ENCODE measurements around the gene SLF2. TPM values are rescaled to one million over a fixed set of nuclear protein-coding genes. Genes with fewer than 3 reads are reported as not detected.

Gene SLF2
- total and polyA plus RNA-seq, 9 donors, result 19.6 to 81.9 (median 40.3) TPM

DNA sequence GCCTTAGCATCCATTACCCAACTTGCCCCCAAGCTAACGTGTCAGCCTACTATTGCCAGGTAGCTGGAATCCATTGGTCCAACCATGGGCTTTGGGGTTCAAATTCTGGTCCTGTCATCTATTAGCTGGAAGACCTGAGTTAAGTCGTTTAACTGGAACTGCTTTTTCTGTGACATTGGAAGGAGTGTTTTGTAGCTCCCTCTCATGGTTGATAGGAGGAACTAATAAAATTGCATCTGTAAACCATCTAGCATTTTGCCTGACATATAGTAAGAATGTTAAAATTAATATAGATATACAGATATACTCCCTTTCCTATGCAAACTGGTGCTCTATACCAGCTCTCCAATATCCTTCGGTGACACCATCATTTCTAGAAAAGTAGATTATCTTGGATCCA, 23.8 kb upstream of the SLF2 start:
- no peaks in the 10 kb centered on the region for H3K36me3 ChIP-seq
- TF ChIP-seq POLR2A (IDR thresholded peaks at IDR 0.05) (no peak), EP300 (IDR thresholded peaks at IDR 0.05) (no peak)
- TF ChIP-seq, protein P1, sequence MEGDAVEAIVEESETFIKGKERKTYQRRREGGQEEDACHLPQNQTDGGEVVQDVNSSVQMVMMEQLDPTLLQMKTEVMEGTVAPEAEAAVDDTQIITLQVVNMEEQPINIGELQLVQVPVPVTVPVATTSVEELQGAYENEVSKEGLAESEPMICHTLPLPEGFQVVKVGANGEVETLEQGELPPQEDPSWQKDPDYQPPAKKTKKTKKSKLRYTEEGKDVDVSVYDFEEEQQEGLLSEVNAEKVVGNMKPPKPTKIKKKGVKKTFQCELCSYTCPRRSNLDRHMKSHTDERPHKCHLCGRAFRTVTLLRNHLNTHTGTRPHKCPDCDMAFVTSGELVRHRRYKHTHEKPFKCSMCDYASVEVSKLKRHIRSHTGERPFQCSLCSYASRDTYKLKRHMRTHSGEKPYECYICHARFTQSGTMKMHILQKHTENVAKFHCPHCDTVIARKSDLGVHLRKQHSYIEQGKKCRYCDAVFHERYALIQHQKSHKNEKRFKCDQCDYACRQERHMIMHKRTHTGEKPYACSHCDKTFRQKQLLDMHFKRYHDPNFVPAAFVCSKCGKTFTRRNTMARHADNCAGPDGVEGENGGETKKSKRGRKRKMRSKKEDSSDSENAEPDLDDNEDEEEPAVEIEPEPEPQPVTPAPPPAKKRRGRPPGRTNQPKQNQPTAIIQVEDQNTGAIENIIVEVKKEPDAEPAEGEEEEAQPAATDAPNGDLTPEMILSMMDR (IDR thresholded peaks at IDR 0.05), result no peak
- intact Hi-C loops (cut with DNase I), result loop anchor here in 1 of 4 donors (10.0 kb wide), 1 partner anchor 76 kb away; the partner anchor contains the start of gene SEMA4G
- no peak for DNase-seq
- peaks cover 2% of the 10 kb centered on the region for H3K4me1 ChIP-seq (ENCODE audit: insufficient read depth)
- no peak overlapping the region for H3K4me3 ChIP-seq
- H3K27ac ChIP-seq, result no peak overlapping the region
- no peaks in the 10 kb centered on the region for H3K27me3 ChIP-seq
- WGBS, 3 donors, result 51 to 71% (median 67%) methylated on average over 3 of the region's 3 CpGs
- no peaks in the 10 kb centered on the region for H3K9me3 ChIP-seq

DNA sequence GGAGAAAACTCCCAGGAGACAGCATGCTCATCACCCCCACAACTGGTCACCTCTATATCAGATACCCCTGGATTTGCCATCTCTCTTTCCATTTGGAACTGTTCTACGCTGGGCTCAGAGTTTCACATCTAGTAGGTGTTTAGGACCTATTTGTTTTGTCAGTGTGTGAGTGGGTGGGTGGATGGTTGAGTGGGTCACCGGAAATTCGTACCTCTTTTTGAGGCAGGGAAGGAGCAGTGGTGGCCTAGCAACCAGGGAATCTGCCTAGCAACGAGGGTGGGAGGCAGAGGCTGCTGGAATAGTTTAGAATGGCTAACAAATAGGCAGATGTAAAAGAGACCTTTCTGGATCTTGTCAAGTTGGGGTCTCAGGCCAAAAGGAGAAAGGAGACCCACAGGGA, 23.2 kb upstream of the SLF2 start:
- H3K27me3 ChIP-seq, result no peaks in the 10 kb centered on the region
- H3K9me3 ChIP-seq, result no peaks in the 10 kb centered on the region
- 65 to 76% (median 68%) methylated on average over 4 of the region's 4 CpGs for WGBS, 3 donors
- no peak for TF ChIP-seq POLR2A (IDR thresholded peaks at IDR 0.05)
- TF ChIP-seq, protein P1 (IDR thresholded peaks at IDR 0.05), result no peak
- TF ChIP-seq EP300 (IDR thresholded peaks at IDR 0.05), result no peak
- H3K4me3 ChIP-seq, result no peak overlapping the region
- no peak for DNase-seq
- intact Hi-C loops (cut with DNase I), result loop anchor here in 1 of 4 donors (10.0 kb wide), 1 partner anchor 75 kb away; the partner anchor contains the start of gene SEMA4G
- H3K36me3 ChIP-seq, result no peaks in the 10 kb centered on the region
- H3K27ac ChIP-seq, result no peak overlapping the region
- peaks cover 2% of the 10 kb centered on the region for H3K4me1 ChIP-seq (ENCODE audit: insufficient read depth)

DNA sequence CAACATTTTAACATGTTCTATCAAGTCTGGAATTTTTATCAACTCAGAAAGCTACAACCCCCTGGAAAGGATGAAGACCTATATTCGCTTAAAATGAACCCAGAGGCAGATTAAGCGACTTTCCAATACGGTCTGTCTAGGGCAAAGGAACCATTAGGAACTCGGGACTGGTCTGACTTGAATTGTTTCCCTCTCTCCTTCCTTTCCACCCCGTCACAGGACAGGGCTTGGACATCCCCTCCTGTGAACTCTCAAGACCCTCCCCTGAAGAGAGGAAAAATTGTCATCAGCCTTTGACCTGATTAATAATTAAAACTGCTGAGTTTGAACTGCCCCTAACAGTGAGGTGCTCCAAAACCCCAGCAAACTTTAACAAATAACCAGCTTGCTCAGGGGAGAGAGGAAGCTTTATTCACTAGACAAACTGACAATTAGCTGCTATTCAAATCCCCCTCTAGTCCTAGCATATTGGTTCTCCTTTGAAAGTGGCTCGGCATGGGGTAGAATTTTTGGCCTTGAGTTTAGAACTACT, 22.6 kb upstream of the SLF2 start:
- intact Hi-C loops (cut with DNase I), result no loop called here
- peaks cover 2% of the 10 kb centered on the region for H3K4me1 ChIP-seq (ENCODE audit: insufficient read depth)
- no peaks in the 10 kb centered on the region for H3K9me3 ChIP-seq
- DNase-seq, result no peak
- WGBS, 3 donors, result 74 to 86% (median 85%) methylated on average over 6 of the region's 6 CpGs
- no peaks in the 10 kb centered on the region for H3K36me3 ChIP-seq
- H3K27me3 ChIP-seq, result no peaks in the 10 kb centered on the region
- H3K27ac ChIP-seq, result no peak overlapping the region
- no peak overlapping the region for H3K4me3 ChIP-seq
- TF ChIP-seq EP300 (IDR thresholded peaks at IDR 0.05) (no peak), POLR2A (IDR thresholded peaks at IDR 0.05) (no peak)
- TF ChIP-seq, protein P1 (IDR thresholded peaks at IDR 0.05), result no peak

DNA sequence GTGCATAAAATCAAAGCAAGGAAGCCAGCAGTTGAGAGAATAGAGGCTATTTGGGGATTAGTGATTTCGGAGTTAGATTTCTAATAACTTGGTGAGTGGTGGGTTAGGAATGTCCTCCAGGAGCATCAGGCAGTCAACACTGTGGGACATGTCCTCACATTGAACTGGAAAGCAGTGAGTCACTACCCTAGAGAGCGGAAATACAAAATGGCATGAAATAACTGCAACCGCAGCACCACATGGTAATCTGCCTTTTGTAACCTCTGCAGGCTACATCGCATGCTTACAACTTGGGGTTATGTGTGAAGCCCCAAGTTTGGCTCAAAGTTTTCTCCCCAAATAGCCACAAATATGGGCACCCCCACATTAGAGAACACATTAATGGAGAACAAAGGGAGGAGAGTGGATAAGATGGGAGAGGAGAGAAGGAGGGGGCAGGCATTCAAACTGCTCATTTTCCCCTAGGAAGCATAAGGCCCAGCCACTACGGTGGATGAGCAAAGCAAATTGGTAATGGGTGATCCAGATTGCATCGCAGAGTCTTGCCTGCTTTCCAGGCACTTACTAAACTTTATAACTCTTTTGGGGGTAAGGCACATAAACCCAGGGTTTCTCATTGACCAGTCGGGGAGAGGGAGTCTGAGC, 22.0 kb upstream of the SLF2 start:
- H3K4me3 ChIP-seq, result no peak overlapping the region
- peaks cover 2% of the 10 kb centered on the region for H3K4me1 ChIP-seq (ENCODE audit: insufficient read depth)
- 82 to 89% (median 87%) methylated on average over 7 of the region's 7 CpGs for WGBS, 3 donors
- no peaks in the 10 kb centered on the region for H3K27me3 ChIP-seq
- intact Hi-C loops (cut with DNase I), result no loop called here
- H3K27ac ChIP-seq, result no peak overlapping the region
- TF ChIP-seq, protein P1 (IDR thresholded peaks at IDR 0.05), result no peak
- TF ChIP-seq EP300 (IDR thresholded peaks at IDR 0.05) (no peak), POLR2A (IDR thresholded peaks at IDR 0.05) (no peak)
- H3K9me3 ChIP-seq, result no peaks in the 10 kb centered on the region
- no peaks in the 10 kb centered on the region for H3K36me3 ChIP-seq
- DNase-seq, result peak in 1 of 5 donors; percentile 6
